ENCODE measurements around the gene INKA2. TPM values are rescaled to one million over a fixed set of nuclear protein-coding genes. Genes with fewer than 3 reads are reported as not detected.

The INKA2 gene
- total RNA-seq, 1 experiment from 2014 or later = 0.62 TPM

GRCh38 chr1:111699268-111699667 lies 39.9 kb downstream of the INKA2 start:
- DNase-seq (ENCODE audit: low spot score) = no peak
- H3K27me3 ChIP-seq (replicated peaks; ENCODE audit: insufficient read depth, low read depth, low read length, poor library complexity) = no peaks in the 10 kb centered on the region
- H3K4me3 ChIP-seq (ENCODE audit: low read depth, low read length, poor library complexity, severe bottlenecking) = no peak overlapping the region
- H3K27ac ChIP-seq (ENCODE audit: low read depth, low read length, poor library complexity, severe bottlenecking) = no peak overlapping the region
- peaks cover 12% of the 10 kb centered on the region for H3K36me3 ChIP-seq (ENCODE audit: insufficient read depth, low read length, poor library complexity, severe bottlenecking)
- H3K9me3 ChIP-seq (ENCODE audit: low read depth, low read length, poor library complexity, severe bottlenecking) = no peaks in the 10 kb centered on the region
- CTCF ChIA-PET = no interaction called here
- no TSS peak for BruUV-seq (replicated peaks)
- TF ChIP-seq CTCF (conservative IDR thresholded peaks at IDR 0.05; ENCODE audit: low read depth, low read length) = no peak
- TF ChIP-seq EZH2 (IDR thresholded peaks at IDR 0.05; ENCODE audit: borderline replicate concordance, low read depth, low read length, poor library complexity, severe bottlenecking) = no peak
- intact Hi-C loops (cut with micrococcal nuclease; ENCODE audit: unreplicated experiment) = no loop called here
- no peaks in the 10 kb centered on the region for H3K4me1 ChIP-seq (ENCODE audit: insufficient read depth, low read length, poor library complexity, severe bottlenecking)
- POLR2A ChIA-PET (ENCODE audit: low non-redundant PET) = no interaction called here

- Histone ChIP-seq H3K36me3 (ENCODE audit: insufficient read depth, low read length, poor library complexity, severe bottlenecking) (peaks cover 12% of the 10 kb centered on the region), H3K4me3 (ENCODE audit: low read depth, low read length, poor library complexity, severe bottlenecking) (no peak overlapping the region), H3K9me3 (ENCODE audit: low read depth, low read length, poor library complexity, severe bottlenecking) (no peaks in the 10 kb centered on the region), H3K27ac (ENCODE audit: low read depth, low read length, poor library complexity, severe bottlenecking) (no peak overlapping the region), H3K27me3 (replicated peaks; ENCODE audit: insufficient read depth, low read depth, low read length, poor library complexity) (no peaks in the 10 kb centered on the region), H3K4me1 (ENCODE audit: insufficient read depth, low read length, poor library complexity, severe bottlenecking) (no peaks in the 10 kb centered on the region)
- DNase-seq (ENCODE audit: low spot score) = no peak
- no TSS peak for BruUV-seq (replicated peaks)
- CTCF ChIA-PET = no interaction called here
- POLR2A ChIA-PET (ENCODE audit: low non-redundant PET) = no interaction called here
- intact Hi-C loops (cut with micrococcal nuclease; ENCODE audit: unreplicated experiment) = no loop called here
- TF ChIP-seq EZH2 (IDR thresholded peaks at IDR 0.05; ENCODE audit: borderline replicate concordance, low read depth, low read length, poor library complexity, severe bottlenecking) (no peak), CTCF (conservative IDR thresholded peaks at IDR 0.05; ENCODE audit: low read depth, low read length) (no peak)
Observed at GRCh38 chr1:111696330-111696729, 42.9 kb downstream of the INKA2 start.

- Histone ChIP-seq H3K27ac (ENCODE audit: low read depth, low read length, poor library complexity, severe bottlenecking) (no peak overlapping the region), H3K4me1 (ENCODE audit: insufficient read depth, low read length, poor library complexity, severe bottlenecking) (no peaks in the 10 kb centered on the region), H3K27me3 (replicated peaks; ENCODE audit: insufficient read depth, low read depth, low read length, poor library complexity) (no peaks in the 10 kb centered on the region), H3K36me3 (ENCODE audit: insufficient read depth, low read length, poor library complexity, severe bottlenecking) (peaks cover 12% of the 10 kb centered on the region), H3K4me3 (ENCODE audit: low read depth, low read length, poor library complexity, severe bottlenecking) (no peak overlapping the region), H3K9me3 (ENCODE audit: low read depth, low read length, poor library complexity, severe bottlenecking) (no peaks in the 10 kb centered on the region)
- CTCF ChIA-PET = no interaction called here
- intact Hi-C loops (cut with micrococcal nuclease; ENCODE audit: unreplicated experiment) = no loop called here
- POLR2A ChIA-PET (ENCODE audit: low non-redundant PET) = no interaction called here
- no peak for DNase-seq (ENCODE audit: low spot score)
- no TSS peak for BruUV-seq (replicated peaks)
- no peak for TF ChIP-seq EZH2 (IDR thresholded peaks at IDR 0.05; ENCODE audit: borderline replicate concordance, low read depth, low read length, poor library complexity, severe bottlenecking)
- no peak for TF ChIP-seq CTCF (conservative IDR thresholded peaks at IDR 0.05; ENCODE audit: low read depth, low read length)
Observed at GRCh38 chr1:111695801-111696200, 43.4 kb downstream of the INKA2 start.

Measured in A673 (cell line).